Effector memory CD4-positive, alpha-beta T cell (primary cell): ENCODE measurements around the gene ACTL9.

ENCODE experiments used
- DNase-seq, 3 donors: peaks; one replicate each; pipeline ENCODE4 v3.0.0-alpha.2; 2020
- H3K27ac ChIP-seq: 2 replicates; pipeline ENCODE4 v1.7.0; 2013; ENCODE audit warnings: mild to moderate bottlenecking, low read length, moderate library complexity; ENCODE audit not compliant: insufficient read depth, poor library complexity, severe bottlenecking
- H3K27me3 ChIP-seq: replicated peaks from 2 replicates; pipeline ENCODE4 v1.7.0; 2013; ENCODE audit warnings: mild to moderate bottlenecking, low read length; ENCODE audit not compliant: insufficient read depth, control insufficient read depth, poor library complexity, severe bottlenecking
- H3K36me3 ChIP-seq: 2 replicates; pipeline ENCODE4 v1.7.0; 2013; ENCODE audit warnings: mild to moderate bottlenecking, low read length, moderate library complexity; ENCODE audit not compliant: control insufficient read depth, insufficient read depth
- H3K4me1 ChIP-seq: 2 replicates; pipeline ENCODE4 v1.7.0; 2013; ENCODE audit warnings: low read length, mild to moderate bottlenecking; ENCODE audit not compliant: control insufficient read depth, insufficient read depth, poor library complexity, severe bottlenecking
- H3K4me3 ChIP-seq: 2 replicates; pipeline ENCODE4 v1.7.0; 2013; ENCODE audit warnings: low read length, low read depth, mild to moderate bottlenecking; ENCODE audit not compliant: insufficient read depth, poor library complexity, severe bottlenecking
- H3K9me3 ChIP-seq: 2 replicates; pipeline ENCODE4 v1.7.0; 2013; ENCODE audit warnings: mild to moderate bottlenecking, low read length, moderate library complexity; ENCODE audit not compliant: control insufficient read depth

ACTL9 gene

GRCh38 chr19:8686549-8686948, 12.0 kb downstream of the ACTL9 start:
- no peak overlapping the region for H3K4me3 ChIP-seq
- no peak overlapping the region for H3K27ac ChIP-seq
- H3K4me1 ChIP-seq, result no peaks in the 10 kb centered on the region
- H3K36me3 ChIP-seq, result no peaks in the 10 kb centered on the region
- no peaks in the 10 kb centered on the region for H3K9me3 ChIP-seq
- H3K27me3 ChIP-seq, result no peaks in the 10 kb centered on the region
- no peak for DNase-seq

DNA sequence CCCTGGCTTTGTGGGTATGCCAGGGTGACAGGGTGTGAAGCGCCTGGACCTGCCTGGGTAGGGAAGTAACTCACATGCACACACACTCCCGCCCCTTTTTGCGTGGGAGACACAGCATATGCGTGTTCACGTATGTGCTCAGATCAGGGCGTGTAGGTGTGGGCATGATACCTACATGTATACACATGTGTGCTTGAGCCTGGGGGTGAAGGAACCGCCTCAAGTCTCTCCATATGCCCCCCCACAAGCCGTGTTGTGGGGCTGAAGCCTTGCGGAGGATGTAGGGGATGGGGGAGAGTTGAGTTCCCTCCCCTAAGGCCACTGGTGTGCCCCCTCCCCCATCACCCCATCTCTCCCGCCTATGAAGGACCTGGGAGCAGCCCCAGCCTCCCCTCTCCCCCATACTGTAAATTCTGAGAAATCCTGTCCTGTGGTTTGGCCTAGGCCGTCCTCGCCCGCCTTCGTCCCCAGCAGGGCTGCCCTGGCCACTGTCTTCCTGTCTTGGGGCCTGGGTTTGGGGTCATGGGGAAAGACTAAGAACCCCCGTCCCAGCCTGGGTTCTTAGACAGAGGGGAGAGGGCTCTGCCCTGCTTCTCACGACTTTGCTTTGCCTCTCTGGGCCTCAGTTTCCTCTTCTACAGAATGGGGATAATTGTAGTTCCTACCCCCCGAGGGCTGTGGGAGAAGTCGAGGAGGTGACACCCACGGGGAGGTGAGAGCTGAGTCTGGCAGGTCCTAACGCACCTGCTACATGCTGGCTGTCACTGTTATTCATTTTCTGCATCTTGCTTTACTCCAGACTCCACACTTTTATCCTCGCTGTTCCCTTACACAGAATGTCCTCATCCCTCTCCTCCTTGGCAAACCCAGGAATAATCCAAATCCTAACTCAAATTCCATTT, 14.3 kb downstream of the ACTL9 start:
- Histone ChIP-seq H3K9me3 (no peaks in the 10 kb centered on the region), H3K4me3 (no peak overlapping the region), H3K27ac (no peak overlapping the region), H3K4me1 (no peaks in the 10 kb centered on the region), H3K36me3 (no peaks in the 10 kb centered on the region), H3K27me3 (no peaks in the 10 kb centered on the region)
- DNase-seq, result no peak

DNA sequence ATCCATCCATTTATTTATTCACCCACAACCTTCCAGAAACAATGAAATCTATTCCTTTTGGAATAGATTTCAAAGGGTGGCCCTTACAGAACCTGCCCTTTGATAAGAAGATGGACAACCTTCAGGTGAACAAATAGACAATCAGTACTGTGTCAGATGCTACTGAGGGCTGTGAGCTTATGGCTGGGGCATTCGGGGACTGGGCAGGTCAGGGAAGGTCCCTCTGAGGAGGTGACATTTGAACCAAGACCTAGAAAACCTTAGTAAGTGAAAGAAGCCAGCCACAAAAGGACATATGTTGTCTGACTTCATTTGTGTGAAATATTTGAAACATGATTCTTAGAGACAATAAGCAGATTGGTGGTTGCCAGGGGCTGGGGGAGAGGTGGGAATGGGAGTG, 15.7 kb downstream of the ACTL9 start:
- Histone ChIP-seq H3K27me3 (no peaks in the 10 kb centered on the region), H3K4me3 (no peak overlapping the region), H3K4me1 (no peaks in the 10 kb centered on the region), H3K27ac (no peak overlapping the region), H3K9me3 (no peaks in the 10 kb centered on the region), H3K36me3 (no peaks in the 10 kb centered on the region)
- DNase-seq, result no peak

DNA sequence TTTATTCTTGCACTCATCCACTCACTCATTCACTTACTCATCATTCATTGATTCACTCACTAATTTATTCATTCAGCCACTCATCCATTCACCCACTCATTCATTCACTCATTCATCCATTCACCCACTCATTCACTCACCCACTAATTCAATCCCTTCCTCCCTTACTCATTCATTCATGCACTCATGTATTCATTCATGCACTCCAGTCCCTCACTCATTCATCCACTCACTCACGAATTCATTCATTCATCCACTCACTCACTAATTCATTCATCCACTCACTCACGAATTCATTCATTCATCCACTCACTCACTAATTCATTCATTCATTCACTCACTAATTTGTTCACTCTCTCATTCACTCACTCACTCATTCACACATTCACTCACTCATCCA, 16.1 kb downstream of the ACTL9 start:
- Histone ChIP-seq H3K36me3 (no peaks in the 10 kb centered on the region), H3K27ac (no peak overlapping the region), H3K4me1 (no peaks in the 10 kb centered on the region), H3K9me3 (no peaks in the 10 kb centered on the region), H3K4me3 (no peak overlapping the region), H3K27me3 (no peaks in the 10 kb centered on the region)
- no peak for DNase-seq

DNA sequence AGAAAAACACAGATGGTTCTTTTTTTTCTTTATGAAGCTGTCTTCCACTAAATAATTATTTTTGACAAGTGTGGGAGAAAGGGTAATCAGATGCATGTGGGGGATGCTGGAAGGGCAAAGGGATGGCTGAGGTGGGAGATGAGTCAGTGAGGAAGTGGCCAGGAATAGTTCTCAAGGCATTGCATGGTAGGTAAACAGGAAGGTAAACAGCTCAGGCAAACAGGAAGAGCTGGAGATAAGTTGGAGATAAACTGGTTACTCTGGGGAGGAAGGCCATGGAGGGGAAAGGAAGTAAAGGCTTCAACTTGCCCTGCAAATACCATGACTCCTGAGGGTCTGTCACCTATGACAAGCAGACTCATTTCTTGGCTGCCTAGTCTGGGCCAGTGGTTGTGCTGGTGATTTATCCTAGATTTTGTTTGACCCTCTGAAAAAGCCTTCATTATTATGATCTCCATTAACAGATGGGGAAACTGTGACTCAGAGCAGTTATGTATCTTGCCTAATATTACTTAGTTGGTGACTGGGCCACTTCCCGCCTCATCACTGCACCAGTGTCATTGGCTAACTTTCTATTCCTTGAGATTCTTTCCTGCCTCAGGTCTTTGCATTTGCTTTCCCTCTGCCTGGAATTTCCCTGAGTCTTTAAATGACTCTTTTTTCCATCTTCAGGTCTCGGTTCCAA, 17.1 kb downstream of the ACTL9 start:
- Histone ChIP-seq H3K4me1 (no peaks in the 10 kb centered on the region), H3K36me3 (no peaks in the 10 kb centered on the region), H3K4me3 (no peak overlapping the region), H3K27me3 (no peaks in the 10 kb centered on the region), H3K27ac (no peak overlapping the region), H3K9me3 (no peaks in the 10 kb centered on the region)
- no peak for DNase-seq

- Histone ChIP-seq H3K27me3 (no peaks in the 10 kb centered on the region), H3K4me3 (no peak overlapping the region), H3K4me1 (no peaks in the 10 kb centered on the region), H3K36me3 (no peaks in the 10 kb centered on the region), H3K9me3 (no peaks in the 10 kb centered on the region), H3K27ac (no peak overlapping the region)
- no peak for DNase-seq
Measured at GRCh38 chr19:8680676-8681344, 17.8 kb downstream of the ACTL9 start.

- Histone ChIP-seq H3K27ac (no peak overlapping the region), H3K36me3 (no peaks in the 10 kb centered on the region), H3K9me3 (no peaks in the 10 kb centered on the region), H3K4me1 (no peaks in the 10 kb centered on the region), H3K4me3 (no peak overlapping the region), H3K27me3 (no peaks in the 10 kb centered on the region)
- DNase-seq, result no peak
Measured at GRCh38 chr19:8678244-8678807, 20.3 kb downstream of the ACTL9 start.

DNA sequence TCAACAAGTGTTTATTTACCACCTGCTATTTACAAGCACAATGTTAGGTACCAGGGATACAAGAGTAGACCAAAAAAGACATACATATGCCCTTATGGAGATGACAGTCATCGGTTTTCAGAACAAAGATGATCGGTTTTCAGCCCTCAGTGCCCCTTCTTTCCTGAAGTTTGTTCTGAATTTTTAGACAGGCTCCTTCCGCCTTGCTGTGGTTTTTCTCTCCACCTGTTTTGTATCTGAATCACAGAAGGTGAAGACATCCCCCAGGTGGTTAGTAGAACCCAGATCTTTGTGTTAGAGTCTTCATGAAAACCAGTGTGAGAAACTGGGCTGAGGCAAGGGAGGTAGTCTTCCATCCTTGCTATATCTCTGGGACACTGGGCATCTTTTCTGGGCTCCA, 23.5 kb downstream of the ACTL9 start:
- no peaks in the 10 kb centered on the region for H3K36me3 ChIP-seq
- no peak overlapping the region for H3K27ac ChIP-seq
- H3K4me1 ChIP-seq, result peaks cover 9% of the 10 kb centered on the region
- H3K27me3 ChIP-seq, result no peaks in the 10 kb centered on the region
- H3K4me3 ChIP-seq, result no peak overlapping the region
- no peaks in the 10 kb centered on the region for H3K9me3 ChIP-seq
- DNase-seq, result no peak

GRCh38 chr19:8673276-8673891, 25.2 kb downstream of the ACTL9 start:
- H3K4me1 ChIP-seq, result peaks cover 9% of the 10 kb centered on the region
- no peaks in the 10 kb centered on the region for H3K36me3 ChIP-seq
- H3K27ac ChIP-seq, result no peak overlapping the region
- H3K4me3 ChIP-seq, result no peak overlapping the region
- no peaks in the 10 kb centered on the region for H3K9me3 ChIP-seq
- DNase-seq, result no peak
- H3K27me3 ChIP-seq, result no peaks in the 10 kb centered on the region
